ENCODE results near the gene ARHGAP44.
"Not testable (repeated sequence)": the region's sequence is repeated elsewhere in the genome, so short reads cannot be mapped to it uniquely, and the experiment has no call there.

ARHGAP44 gene

GRCh38 chr17:12967962-12968361 is 178.7 kb downstream of the ARHGAP44 start:
- DNase-seq, result no peak

GRCh38 chr17:12973496-12974004 is 184.3 kb downstream of the ARHGAP44 start:
- DNase-seq, result no peak

DNA sequence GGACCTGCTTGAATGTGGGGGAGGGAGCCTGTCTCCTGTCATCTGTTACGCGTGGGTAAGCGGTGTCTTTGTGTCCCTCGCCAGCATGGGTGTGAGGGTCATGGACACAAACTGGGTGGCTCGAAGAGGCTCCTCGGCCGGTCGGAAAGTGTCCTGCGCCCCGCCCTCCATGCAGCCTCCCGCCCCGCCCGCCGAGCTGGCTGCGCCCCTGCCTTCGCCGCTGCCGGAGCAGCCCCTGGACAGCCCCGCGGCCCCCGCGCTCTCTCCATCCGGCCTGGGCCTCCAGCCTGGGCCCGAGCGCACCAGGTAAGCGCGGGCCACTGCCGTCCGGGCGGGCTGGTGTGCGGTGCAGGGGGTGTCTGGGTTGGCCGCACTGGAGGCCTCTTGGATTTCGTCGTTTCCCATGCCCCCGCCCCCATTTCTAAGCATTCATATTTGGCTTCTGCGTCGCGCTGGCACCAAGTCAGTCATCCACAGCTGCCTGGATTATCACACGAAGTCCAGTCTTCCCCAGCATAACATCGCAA is 184.8 kb downstream of the ARHGAP44 start:
- no peak for DNase-seq

- DNase-seq, result no peak
Measured at GRCh38 chr17:12977008-12977751, 187.9 kb downstream of the ARHGAP44 start.

DNA sequence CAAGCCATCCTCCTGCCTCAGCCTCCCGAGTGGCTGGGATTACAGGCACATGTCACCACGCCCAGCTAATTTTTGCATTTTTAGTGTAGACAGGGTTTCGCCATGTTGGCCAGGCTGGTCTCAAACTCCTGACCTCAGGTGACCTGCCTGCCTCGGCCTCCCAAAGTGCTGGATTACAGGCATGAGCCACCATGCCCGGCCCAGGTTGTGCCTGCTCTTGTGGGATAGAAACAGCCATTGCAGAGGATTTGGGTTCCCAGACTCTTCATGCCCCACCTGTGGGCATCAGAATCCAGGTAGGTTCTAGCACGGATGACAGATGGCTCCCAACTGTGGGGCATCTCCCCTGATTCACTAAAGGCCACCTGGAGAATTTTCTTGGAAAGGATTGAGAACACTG is 189.5 kb downstream of the ARHGAP44 start:
- DNase-seq, result not testable (repeated sequence)

GRCh38 chr17:12979246-12979645 is 189.9 kb downstream of the ARHGAP44 start:
- no peak for DNase-seq

DNA sequence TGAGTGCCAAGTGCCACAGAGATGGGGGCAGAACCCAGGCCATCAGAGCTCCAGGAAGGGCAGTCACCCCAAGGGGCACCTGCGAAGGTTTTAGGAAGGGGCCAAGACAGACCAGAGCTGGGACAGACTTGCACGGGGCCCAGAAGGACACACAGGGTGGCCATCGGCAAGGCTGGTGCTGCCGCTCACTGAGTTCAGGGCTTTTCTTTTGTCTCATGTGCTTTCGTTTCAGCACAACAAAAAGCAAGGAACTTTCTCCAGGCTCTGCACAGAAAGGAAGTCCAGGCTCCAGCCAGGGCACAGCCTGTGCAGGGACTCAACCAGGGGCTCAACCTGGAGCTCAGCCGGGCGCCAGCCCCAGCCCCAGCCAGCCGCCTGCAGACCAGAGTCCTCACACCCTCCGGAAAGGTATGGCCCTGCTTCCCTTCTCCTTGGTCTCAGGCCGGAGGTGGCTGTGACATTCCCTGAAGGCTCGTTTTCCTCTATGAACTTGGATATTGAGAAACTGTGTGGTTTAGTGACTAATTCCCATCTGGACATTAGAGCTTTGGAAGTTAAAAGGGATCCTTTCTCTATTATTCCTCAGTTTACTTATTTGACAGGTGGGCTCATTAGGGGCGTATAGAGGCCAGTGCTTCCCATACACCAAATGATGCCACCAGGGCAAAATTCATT is 190.7 kb downstream of the ARHGAP44 start:
- DNase-seq, result no peak

GRCh38 chr17:12982224-12982623 is 192.9 kb downstream of the ARHGAP44 start:
- no peak for DNase-seq

DNA sequence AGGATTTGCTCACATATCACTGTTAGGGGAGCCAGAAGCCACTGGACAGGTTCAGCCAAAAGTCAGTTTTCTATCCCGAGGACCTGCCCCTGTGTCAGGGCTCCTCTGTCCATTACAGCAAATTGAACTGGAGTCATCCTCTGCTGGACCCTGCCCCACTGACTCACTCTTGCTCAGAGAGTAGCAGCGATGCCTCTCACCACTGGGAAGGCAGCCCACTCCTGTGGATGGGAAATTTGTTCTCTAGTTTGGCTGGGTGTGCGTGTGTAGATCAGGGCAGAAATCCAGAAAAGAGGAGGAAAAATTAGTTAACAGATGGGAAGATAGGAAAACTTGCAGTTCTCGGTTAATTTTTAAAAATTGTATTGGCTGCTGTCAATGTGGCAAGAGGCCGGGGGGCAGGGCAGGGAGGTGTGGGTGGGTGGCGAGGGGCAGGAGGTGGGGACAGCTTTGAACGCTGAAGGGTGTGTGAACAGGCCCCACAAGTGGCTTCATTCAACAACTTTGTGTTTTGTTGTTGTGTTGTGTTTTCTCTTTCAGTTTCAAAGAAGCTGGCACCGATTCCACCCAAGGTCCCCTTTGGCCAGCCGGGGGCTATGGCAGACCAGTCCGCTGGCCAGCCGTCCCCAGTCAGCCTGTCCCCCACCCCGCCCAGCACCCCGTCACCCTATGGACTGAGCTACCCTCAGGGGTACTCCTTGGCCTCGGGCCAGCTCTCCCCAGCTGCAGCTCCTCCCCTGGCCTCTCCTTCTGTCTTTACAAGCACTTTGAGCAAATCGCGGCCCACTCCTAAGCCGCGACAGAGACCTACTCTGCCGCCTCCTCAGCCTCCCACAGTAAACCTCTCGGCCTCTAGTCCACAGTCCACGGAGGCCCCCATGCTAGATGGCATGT is 194.9 kb downstream of the ARHGAP44 start:
- DNase-seq, result no peak

- no peak for DNase-seq
Measured at GRCh38 chr17:12985431-12986293, 196.4 kb downstream of the ARHGAP44 start.

- no peak for DNase-seq
Measured at GRCh38 chr17:12987120-12987519, 197.8 kb downstream of the ARHGAP44 start.

- DNase-seq, result no peak
Measured at GRCh38 chr17:12990041-12990808, 200.9 kb downstream of the ARHGAP44 start.

DNA sequence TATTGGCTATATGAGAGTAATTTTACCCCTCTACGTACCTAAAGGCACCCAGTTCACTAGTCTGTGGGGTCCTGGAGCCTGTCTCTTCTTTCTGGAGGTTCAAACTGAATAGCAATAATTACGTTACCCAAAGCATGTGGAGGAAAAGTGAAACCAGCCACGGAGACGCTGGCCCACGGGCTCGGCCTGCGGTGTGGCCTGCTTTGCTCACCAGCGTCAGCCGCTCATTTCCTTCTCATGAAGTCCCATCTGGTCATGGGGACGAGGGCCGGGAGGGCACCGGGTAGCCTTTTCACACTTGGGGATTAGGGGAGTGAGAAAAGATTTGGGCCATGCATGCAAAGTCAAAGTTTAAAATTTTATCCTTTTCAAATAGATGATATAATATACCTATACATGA is 201.6 kb downstream of the ARHGAP44 start:
- no peak for DNase-seq

GRCh38 chr17:12992676-12993075 is 203.4 kb downstream of the ARHGAP44 start:
- DNase-seq, result no peak

DNA sequence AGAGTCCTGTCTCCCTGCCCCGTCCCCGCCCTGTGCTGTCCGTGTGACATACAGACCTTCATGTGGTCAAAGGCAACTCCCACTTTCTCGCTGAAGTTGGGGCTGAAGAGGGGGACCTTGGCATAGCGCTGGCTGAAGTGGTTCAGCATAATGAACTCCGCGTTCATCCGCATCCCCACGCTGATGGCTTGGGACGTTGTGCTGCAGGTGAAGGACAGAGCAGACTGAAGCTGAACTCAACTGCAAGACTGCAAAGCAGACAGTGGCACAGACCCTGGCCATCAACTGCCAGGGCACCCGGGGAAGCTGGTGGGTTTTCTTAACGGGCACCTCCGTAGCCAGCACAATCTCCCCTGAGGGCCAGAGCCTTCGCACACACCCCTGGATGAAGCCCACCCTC is 204.3 kb downstream of the ARHGAP44 start:
- DNase-seq, result no peak

DNA sequence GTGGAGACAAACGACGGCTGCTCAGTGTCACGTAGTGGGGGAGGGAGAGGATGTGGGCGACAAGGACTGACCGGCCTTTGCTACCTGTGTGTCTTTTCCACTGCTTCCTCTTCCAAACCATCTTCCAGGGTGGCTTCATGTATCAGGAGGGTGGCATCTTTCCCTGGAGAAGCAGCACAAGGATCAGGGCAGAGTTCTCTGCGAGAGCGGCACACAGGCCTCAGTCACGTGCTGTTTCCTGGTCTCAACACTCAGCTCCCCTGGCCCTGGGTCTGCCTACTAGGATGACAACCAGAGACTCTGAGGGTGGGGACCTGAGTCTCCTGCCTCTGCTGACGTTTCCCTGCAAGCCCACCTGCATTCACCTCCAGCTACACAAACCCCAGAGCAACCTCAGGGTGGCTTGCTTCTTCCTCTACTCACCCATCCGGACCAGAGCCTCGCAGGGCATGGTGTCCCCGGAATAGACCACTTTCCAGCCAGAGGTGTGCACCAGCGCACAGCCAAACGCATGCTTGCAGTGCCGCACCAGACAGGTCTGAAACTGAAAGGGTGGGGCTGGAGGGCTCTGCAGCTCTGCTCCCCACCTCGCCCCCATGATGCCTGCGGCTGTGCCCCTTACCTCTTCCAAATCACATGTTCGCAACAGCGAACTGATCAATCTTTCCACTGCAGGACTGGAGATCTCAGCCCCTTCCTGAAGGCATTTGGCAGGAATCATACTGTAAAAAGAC is 205.2 kb downstream of the ARHGAP44 start:
- no peak for DNase-seq

DNA sequence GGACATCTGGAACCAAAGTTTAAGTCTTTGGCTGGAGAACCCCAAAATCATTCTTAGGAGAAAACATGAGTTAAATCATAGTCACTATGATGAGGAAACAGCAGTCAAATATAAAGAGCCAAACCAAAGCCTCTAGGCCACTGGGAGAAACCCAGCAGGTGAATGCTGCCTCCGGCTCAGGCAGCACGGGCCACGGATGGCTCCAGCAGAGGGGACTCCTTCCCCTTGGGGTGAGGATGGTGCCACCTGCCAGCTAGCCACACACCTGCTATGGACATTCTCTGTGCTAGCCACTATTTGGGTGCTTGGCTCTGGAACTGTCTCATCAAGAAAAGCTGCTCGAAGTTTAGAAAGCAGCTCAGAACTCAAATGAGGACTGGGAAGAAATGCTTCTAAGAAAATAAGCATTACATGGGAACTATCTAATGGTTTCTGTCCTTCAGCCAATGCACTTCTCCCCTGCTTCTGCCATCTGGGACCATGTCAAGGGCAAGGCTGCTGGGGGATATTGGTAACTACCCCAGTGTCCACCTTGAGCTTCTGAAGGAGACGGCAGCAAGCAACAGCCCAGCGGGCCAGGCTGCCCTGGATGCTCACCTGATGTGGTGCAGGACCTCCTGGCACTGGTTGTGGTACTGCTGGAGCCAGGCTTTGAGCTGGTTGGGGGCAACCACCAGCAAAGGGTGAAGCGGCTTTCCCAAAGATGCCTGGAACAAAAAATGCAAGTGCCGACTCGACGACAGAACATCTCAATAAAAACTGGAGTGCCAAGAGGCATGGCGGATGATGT is 206.0 kb downstream of the ARHGAP44 start:
- DNase-seq, result no peak

DNA sequence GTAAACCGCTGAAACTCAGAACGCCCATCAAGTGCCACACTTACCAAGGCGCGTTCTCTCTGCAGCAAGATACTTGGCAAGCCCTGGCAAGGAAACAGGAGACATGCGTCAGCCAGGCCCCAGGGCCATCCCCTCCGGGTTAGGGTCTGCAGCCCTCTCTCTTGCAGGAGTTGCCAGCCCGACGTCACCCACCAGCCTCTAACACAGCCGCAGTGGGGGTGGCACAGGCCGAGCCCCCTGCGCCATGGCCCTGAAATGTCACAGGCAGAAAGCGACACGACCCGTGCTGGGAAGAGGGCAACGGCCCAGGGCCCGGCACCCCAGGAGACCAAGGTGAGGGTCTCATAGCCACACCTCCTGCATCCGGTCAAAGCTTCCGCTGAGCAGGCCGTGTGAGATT is 206.6 kb downstream of the ARHGAP44 start:
- no peak for DNase-seq

GRCh38 chr17:12996357-12996756 is 207.1 kb downstream of the ARHGAP44 start:
- DNase-seq, result no peak

DNA sequence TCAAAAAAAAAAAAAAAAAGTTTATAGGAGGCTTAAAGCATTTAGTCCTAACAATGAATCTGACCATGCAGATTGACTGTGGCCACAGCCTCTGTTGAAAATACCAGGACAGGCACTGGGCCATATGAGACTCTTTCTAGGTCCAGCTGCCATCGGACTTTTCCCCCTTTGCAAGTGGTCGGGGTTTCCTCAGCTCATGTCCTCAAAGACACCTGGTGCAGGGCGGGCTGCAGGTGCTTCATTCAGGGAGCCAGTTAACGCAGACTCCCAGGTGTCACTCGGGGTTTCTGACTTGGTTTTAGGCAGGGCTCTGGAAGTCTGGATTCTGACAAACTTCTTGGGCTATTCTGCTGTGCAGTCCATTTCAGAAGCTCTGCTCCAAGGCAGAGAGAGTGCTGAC is 207.6 kb downstream of the ARHGAP44 start:
- no peak for DNase-seq

Data from suppressor macrophage treated with lipopolysaccharide for 4 hours (primary cell).